Measurements from ENCODE around the gene GPR32.

GPR32 gene

DNA sequence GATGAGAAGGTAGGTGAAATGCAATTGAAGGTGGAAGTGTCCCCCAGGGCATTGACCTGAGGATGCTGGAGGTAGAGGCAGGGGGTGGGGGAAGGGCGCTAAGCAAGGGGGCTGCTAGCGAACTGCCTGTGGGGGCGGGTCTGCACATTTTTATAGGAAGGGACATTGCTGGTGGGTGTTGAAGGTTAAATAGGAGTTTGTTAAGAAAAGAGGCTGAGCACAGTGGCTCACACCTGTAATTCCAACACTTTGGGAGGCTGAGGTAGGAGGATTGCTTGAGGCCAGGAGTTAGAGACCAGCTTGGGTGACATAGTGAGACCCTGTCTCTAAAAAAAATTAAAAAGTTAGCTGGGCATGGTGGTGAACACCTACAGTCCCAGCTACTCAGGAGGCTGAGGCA, 14.4 kb downstream of the GPR32 start:
- no peak for DNase-seq

DNA sequence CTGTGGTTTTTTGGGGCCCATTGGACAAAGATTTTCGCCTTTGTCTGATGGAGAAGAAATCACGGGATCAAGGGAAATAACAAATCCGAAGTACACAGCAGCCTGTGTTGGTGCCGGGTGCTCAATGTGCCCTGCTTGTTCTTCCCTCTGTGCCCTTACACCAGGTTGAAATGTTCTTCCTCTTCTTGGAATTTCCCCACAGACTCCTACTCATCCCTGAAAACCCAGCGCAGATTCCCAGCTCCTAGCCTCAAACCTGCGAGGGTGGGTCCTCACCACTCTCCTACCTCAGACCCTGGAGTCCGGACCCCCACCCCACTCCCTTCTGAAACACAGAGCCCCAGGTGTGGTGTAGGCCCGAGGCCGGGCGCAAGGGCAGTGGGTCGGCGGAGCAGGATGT, 15.1 kb downstream of the GPR32 start:
- DNase-seq, result no peak

DNA sequence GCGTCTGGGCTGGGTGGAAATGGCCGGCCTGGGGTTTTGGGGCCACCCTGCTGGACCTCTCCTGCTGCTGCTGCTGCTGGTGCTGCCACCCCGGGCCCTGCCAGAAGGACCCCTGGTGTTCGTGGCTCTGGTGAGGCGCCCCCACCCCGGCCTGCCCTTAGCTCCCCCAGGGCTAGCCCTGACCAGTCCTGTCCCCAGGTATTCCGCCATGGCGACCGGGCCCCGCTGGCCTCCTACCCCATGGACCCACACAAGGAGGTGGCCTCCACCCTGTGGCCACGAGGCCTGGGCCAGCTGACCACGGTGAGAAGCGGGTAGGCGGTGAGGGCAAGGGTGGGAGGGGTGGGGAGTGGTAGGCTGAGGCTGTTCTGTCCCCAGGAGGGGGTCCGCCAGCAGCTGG, 20.1 kb downstream of the GPR32 start, which contains the start of gene ACP4:
ACP4 (plus strand) TSS at position 20 of the 400 bp plus-strand sequence; CDS start at position 20, 0 bp downstream.
- no peak for DNase-seq

DNA sequence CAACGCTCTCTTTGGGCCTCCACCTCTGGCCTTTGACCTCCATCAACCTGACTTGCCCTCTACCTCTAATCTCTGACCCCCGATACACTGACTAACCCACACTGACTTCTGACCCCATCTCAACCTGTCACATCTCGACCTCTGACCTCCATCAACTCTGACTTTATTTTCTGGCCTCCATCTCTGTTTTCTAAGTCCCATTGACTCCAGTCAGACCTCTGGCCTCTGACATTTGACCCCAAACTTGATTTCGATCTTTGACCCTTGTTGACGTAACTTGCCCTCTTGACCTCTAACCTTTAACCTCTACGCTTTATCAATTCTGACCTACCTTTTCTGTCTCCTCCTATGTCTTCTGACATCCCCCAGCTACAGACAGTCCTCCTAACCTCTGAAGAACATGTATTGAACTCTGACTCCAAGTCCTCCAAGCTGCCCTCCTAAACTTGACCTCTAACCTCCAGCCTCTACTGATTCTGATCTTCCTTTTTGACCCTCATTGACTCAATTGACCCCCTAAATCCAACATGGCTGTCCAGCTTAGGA, 20.7 kb downstream of the GPR32 start:
- DNase-seq, result no peak

DNA sequence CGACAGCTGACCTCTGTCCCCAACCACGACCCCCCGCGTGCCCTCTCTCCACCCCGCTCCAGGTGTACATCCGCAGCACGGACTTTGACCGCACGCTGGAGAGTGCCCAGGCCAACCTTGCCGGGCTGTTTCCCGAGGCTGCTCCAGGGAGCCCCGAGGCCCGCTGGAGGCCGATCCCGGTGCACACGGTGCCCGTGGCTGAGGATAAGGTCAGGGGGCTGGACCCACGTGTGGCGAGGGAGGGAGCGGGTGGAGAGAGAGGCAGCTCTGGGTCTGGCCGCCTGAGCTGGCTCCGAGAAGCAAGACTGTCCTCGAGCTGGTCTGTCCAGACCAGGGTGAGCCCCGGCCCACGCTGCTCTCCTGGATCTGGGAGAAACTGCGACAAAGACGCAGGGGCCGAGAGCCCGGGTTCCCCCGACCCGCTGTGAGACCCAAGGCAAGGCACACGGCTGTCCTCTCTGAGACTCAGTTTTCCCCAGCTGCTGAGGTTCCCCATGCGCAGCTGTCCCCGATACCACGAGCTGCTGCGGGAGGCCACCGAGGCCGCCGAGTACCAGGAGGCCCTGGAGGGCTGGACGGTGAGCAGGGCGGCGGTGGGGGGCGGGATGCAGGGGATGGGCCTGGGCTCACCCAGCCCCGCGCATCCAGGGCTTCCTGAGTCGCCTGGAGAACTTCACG, 21.5 kb downstream of the GPR32 start:
- no peak for DNase-seq

DNA sequence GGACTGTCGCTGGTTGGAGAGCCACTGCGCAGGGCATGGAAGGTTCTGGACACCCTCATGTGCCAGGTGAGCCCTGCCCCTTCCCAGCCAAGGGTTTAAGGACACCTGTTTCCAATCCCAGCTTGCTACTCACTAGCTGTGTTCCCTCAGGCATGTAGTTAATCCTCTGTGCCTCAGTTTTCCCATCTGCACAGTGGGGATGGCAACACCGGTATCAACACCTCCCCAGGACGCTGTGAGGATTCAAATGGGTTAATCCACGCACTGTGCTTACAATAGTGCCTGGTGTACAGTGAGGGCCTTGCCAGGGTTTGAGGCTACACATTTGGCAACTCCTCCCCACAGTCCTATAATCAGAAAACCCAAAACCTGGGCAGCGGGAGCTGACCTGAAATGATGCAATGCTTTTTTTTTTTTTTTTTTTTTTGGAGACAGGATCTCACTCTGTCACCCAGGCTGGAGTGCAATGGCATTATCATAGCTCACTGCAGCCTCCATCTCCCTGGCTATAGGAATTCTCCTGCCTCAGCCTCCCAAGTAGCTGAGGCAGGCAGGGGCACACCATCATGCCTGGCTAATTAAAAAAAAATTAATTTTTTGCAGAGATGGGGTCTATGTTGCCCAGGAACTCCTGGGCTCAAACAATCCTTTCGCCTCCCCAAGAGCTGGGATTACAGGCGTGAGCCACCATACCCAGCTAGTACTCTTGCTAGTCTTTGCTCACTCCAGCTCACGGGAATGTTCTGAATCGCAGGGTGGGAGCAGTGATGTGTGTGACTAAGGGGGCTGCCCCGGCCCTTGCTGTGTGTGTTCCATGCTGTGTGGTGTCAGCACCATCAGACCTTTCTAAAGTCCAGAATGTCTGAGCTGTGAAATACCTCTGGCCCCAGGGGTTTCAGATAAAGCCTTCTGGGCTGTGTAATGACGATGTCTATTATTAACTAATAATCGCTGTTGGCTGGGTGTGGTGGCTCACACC, 22.3 kb downstream of the GPR32 start:
- no peak for DNase-seq

DNA sequence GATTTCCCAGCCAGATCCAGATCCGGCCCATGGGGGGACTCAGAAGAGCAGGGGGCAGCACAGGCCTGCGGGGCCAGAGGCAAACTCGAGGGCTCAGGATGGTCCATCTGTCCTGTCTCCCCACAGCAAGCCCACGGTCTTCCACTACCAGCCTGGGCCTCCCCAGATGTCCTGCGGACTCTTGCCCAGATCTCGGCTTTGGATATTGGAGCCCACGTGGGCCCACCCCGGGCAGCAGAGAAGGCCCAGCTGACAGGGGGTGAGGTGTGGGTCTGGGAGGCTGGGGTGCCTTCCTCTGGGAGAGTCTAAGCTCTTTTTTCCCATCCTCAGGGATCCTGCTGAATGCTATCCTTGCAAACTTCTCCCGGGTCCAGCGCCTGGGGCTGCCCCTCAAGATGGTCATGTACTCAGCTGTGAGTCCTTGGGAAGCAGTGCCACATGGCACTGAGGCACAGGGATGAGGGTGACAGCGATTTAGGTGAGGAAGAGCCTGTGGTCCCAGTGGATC, 23.3 kb downstream of the GPR32 start:
- DNase-seq, result no peak

DNA sequence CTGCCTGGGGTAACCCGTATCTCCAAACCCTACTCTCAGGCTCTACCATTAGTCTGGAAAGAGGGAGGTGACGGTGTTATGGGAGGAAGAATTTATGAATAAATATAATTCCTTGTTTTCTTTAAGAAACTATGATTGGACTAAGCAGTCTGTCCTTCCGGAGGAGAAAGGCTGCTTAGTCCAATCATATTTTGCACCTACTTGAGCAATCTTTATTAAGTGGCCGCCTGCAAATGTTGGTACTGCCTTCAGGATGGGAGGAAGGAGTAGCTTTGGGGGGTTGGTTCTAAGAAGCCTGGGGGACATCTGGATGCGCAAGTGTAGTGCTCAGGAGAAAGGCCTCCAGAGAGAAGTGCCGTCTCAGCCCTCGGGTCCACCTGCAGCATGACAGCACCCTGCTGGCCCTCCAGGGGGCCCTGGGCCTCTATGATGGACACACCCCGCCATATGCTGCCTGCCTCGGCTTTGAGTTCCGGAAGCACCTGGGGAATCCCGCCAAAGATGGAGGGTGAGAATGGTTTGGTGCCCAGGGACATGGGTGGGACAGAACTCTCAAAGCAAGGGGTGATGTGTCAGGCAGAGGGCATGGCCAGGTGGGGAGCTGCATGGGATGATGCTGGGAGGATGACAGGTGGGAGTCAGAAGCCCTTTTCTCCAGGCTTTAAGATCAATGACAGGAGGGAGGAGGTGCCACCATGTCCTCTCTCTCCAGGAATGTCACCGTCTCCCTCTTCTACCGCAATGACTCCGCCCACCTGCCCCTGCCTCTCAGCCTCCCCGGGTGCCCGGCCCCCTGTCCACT, 24.0 kb downstream of the GPR32 start:
- no peak for DNase-seq

DNA sequence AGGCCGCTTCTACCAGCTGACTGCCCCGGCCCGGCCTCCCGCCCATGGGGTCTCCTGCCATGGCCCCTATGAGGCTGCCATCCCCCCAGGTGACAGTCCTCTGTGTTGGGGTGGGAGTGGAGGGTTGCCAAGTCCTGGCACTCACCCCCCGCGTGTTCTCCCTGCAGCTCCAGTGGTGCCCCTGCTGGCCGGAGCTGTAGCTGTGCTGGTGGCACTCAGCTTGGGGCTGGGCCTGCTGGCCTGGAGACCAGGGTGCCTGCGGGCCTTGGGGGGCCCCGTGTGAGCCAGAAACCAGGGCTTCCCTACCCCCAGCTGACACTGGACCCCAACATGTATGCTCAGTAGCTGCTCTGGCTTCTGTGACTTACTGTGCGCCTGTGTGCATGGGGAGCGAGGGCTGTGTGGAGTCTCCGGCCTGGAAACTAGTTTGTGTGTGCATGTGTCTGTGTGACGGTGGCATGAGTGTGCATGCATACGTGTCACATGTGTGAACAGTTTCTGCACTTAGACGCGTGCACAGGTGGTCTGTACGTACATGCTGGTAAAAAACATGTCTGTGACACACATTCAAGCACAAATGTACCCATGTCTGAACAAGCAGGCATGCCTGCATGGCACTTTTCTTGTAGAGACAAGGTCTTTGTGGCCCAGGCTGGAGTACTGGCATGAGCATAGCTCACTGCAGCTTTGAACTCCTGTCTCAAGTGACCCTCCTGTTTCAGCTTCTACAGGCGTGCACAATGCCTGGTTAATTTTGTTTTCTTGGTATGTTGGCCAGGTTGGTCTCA, 24.8 kb downstream of the GPR32 start:
- DNase-seq, result no peak

DNA sequence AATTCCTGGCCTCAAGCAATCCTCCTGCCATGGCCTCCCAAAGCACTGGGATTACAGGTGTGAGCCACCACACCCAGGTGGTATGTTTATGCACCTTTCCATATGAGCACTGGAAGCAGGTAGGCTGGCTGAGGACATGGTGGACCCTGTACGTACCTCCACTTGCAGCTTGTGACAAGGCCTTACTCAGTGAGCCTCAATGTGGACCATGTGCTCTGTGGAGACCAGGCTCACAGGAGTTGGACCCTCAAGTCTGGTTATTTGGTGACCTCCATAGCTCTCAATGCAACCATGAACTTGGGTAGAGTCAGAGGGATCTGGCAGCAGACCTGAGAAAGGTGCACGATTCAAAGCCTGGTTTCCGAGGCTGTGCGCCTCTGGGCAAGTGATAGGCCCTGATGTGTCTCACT, 25.4 kb downstream of the GPR32 start:
- DNase-seq, result no peak

DNA sequence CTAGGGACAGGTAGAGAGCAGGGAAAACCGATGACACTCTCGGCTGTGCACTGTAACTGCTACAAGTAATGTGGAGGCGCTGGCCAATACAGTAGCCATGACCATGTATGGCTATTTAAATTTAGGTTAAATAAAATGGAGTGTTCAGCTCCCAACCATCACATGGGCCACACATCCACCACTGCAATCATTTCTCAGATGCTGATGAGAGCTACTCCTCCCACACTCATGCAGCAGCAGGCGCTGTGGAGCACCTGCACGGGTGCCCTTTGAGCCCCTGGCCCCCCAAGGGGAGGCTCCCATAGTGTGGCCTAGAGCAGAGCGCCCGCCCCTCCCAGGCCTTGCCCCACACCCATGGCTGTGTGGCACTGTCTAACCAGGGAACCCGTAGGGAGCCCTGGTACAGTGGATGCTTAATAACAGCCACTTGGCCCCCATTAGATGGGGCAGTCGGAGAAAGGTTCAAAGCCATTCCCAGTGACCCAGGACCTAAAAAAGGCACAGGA, 25.9 kb downstream of the GPR32 start:
- no peak for DNase-seq

DNA sequence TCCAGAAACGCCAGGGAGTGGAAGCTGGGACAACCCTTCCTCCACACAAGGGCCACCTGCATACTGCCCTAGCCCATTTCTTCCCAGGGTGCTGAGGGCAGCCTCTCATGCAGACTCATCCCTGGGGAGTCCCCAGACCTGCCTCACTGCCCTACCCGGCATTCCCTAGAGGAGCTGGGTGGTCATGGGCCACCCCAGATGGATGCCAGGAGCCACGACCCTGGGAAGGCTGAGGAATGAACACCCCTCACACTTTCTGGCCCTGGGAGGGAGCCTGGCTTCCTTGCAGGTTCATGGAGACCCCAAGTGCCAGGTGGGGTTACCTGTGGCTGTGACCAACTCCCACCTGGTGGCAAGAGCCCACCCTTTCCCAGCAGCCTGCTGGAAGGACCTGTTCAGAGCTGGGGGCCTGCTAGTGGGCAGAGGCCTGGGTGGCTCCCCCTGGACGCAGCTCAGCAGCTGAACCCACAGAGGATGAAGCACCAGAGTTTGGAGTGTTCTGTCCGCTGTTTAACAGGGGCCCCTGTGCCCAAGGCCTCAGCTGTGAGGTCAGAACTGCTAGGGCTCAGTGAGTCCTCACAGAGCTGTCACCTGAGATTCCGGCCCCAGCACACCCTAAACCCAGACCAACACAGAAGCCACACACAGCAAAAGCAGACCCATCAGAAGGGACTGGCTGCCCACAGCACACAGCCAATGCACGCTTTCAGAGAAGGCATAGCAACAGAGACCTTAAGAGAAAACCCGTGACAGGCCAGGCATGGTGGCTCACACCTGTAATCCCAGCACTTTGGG, 26.6 kb downstream of the GPR32 start:
- DNase-seq, result no peak

DNA sequence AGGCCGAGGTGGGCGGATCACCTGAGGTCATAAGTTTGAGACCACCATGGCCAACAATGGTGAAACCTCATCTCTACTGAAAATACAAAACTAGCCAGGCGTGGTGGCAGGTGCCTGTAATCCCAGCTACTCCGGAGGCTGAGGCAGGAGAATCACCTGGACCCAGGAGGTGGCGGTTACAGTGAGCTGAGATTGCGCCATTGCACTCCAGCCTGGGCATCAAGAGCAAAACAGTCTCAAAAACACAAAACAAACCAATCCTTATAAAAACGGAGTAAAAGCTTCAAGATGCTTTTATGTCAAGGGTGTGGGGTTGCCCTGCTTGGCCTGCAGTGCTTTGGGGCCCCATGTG, 27.1 kb downstream of the GPR32 start:
- no peak for DNase-seq

DNA sequence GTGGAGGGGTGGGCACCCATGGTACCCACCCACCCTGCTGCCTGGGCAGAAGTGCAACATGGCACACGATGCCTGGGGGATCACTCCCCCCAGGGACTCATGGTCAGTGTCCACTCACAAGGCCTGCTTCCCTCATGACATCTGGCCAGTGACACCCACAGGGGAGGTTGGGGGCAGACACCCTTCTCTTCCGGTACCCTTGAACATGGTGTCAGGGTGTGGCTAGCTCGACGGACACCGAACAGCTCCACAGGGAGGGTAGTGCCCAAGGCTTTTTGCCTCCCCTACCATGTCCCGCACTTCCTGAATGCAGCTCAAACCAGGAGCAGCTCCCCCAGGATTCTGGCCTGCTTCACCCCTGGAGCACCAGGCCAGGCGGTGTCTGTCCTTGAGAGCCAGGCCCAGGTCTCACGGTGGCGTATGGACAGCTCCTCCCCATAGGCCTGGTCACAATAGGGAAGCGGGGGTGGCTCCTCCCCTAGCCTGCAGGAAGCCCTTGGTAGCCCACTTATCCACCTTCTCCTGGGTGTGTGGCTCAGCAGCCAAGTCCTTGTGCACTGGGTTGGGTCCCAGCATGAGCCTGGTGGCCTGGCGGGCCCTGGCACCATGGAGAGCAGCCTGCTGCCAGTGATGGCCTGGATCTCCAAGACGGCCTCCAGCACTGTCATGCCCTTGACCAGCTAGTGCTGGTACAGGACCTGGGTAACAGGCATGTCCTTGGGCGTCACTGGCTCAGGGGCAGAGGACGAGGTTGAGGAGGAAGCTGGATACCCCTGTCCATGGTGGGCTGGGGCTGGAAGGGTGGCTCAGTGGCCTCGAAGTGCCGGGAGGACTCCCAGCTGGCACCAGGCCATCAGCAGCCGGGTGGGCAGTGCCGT, 27.8 kb downstream of the GPR32 start:
- no peak for DNase-seq

DNA sequence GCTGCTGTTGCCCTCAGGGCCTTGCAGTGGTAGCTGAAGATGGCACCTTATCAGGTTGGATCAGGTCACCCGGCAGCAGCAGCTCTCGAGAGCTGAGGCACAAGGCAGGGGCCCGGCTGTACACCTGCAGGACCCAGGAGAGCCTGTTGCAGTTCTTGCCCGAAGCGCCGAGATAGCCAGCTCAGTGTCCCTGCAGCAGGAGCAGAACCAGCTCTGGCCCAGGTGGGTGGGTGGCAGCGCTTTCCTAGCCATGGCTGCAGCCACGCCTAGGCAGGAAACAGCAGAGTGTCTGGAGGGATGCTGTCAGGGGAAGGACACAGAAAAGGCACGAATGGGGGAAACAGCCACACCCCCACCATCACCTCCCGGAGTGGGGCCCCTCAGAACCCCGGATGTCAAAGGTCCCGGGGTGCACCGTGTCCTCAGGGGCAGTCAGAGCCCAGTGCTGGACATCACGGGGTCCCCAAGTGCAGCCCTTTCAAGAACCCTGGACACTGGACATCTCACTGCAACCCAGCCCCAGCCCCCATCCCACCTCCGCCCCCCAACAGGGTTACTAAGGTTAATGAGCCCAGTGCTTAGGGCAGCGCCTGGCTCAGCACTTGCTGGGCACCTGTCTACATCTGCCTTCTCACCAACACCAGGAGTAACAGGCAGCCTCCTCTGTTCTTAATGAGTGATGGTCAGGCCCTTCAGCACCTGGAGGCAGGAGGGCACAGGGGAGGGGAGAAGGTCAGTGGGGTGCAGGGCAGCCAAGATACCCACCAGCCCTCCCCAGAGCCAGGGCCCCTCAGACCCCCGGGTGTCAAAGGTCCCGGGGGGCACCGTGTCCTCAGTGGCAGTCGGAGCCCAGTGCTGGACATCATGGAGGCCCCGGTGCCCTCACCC, 28.6 kb downstream of the GPR32 start:
- DNase-seq, result no peak

DNA sequence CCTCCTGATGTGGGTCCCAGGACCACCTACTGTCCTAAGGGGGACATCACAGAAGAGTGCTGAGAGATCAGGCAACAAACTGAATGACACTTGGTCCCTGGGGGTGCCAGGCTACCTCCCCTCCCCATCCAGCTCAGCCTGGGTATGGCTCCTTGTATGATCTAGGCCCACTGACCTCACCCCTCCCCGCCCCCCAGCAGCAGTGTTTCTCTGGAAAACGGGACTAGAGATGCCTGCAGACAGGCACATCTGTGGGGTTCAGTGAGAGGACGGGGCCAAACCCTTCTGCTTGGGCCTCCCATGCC, 29.2 kb downstream of the GPR32 start:
- DNase-seq, result no peak

DNA sequence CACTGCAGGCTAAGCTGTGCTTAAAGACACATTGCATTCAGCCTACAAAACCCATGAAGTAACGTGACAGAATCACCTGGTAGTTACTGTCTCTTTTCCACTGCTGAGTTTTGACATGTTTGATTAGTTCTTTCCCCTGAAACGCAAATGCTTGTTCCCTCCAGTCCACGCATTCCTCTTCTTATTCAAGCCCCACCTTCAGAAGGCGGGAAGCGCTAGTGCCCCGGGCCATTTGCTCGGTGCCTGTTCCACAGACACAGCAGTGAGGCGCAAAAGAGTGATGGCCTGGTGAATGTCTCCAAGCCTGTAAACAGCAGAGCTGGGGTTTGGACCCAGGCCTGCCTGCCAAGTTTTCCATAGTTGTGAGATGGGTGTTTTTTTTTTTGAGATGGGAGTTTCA, 30.8 kb downstream of the GPR32 start:
- no peak for DNase-seq

DNA sequence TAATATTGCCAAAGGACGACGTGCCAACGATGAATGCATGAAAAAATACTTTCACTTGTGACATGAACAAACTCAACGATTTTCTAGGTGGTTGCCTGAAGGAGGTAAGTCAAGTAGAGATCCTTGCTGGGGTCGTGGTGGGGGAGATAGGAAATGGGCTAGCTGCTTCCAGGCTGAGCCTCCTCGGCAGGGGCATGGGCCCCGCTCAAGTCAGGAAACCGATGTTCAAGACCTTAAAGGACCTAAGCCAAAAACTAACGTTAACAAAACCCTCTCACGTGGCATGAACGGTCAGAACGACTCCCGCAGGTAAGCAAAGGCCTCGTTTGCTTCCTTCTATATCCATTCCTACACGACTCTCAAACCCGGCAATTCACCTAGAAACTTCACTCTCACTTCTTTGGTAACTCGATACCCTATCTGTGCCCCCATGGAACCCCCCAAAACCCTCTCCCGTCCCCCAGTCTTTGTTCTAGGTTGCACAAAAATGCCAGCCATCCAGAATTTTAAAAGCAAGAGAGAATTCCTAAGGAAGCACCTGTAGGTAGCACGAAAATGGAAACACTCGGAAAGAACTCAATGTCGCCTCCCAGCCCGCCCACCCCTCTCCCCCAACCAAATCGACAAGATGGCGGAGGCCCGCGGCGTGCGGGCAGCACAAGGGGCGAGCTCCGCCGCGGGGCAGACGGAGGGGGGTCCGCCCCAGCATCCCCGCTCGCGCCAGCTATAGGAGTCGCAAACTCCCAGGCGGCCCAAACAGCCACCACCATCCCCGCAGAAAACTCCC, 33.6 kb downstream of the GPR32 start:
- no peak for DNase-seq

Measured in SIG-M5 (cell line).